Melanocyte of skin (primary cell): ENCODE data around the gene ARID5B. TPM values are rescaled to one million over a fixed set of nuclear protein-coding genes. Genes with fewer than 3 reads are reported as not detected.

Experiments used
- total RNA-seq, 2 donors: library from RNA; depleted of rRNA; stranded (reverse); fragments of >200 nt; gene quantifications; 2 replicates each; pipeline ENCODE4 v1.2.3, GENCODE V29; 2012

Gene ARID5B, protein sequence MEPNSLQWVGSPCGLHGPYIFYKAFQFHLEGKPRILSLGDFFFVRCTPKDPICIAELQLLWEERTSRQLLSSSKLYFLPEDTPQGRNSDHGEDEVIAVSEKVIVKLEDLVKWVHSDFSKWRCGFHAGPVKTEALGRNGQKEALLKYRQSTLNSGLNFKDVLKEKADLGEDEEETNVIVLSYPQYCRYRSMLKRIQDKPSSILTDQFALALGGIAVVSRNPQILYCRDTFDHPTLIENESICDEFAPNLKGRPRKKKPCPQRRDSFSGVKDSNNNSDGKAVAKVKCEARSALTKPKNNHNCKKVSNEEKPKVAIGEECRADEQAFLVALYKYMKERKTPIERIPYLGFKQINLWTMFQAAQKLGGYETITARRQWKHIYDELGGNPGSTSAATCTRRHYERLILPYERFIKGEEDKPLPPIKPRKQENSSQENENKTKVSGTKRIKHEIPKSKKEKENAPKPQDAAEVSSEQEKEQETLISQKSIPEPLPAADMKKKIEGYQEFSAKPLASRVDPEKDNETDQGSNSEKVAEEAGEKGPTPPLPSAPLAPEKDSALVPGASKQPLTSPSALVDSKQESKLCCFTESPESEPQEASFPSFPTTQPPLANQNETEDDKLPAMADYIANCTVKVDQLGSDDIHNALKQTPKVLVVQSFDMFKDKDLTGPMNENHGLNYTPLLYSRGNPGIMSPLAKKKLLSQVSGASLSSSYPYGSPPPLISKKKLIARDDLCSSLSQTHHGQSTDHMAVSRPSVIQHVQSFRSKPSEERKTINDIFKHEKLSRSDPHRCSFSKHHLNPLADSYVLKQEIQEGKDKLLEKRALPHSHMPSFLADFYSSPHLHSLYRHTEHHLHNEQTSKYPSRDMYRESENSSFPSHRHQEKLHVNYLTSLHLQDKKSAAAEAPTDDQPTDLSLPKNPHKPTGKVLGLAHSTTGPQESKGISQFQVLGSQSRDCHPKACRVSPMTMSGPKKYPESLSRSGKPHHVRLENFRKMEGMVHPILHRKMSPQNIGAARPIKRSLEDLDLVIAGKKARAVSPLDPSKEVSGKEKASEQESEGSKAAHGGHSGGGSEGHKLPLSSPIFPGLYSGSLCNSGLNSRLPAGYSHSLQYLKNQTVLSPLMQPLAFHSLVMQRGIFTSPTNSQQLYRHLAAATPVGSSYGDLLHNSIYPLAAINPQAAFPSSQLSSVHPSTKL
- total RNA-seq, result 10 to 100 TPM; 43.0 to 45.0 TPM

DNA sequence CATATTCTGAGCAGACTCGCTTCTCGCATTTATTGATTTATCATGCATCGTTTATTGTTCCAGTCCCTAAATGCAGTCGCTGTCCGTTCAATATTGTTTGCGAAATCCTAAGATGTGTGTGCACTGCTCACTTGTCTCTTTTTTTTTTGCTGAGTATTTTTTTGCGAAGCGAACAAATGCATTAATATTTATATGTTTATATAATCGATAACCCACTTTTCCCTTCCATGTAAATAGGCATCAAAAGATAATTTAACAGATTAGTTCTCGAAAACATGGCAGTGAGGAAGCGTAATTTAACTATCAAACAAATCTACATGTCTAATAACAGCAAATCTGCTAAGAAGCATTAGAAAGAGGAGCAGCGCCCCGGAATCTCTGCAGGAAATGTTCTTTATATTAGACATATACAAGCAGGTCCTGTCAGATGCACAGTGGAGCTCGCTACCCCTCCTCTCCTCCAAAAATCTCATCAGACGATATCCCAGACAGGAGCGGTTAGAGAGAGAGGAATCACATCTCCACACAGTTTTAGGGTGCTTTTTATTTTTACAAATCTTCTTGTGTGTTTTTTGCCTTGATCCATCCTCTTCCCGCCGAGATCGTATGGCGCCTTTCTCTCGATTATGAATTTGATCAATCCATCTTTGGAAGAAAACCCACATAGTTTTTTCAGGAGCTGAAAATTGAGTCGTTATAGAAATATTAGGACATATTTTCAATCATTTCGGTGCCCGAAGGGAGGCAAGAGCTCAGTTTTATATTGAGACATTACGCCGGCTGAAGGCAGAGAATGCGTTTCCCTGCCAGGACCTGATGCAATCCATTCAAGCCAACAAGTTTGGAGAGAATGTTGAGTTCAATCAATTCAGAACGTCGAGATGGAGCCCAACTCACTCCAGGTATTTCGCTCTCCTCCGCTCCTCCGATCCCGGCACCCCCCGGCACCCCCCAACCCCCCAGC, at the start of gene ARID5B:
TSS of gene ARID5B (plus strand) at position 871 of the 964 bp plus-strand sequence. CDS start at position 882, 11 bp downstream.

Other genes with a start within 250 kb of the ARID5B start
- gene CABCOCO1, start 238.8 kb upstream of the ARID5B start, total RNA-seq, result under 1 TPM; 0.33 to 0.69 TPM